C4-2B (cell line): ENCODE data around the gene PBX1.

Source experiments
- H3K27ac ChIP-seq: fragments of 450-650 bp; 2 replicates; pipeline ENCODE4 v1.5.1; 2017
- ZFX ChIP-seq: fragments of 450-650 bp; IDR thresholded peaks from 2 replicates; pipeline ENCODE4 v1.6.1; 2017
- TF ChIP-seq, protein P1 (sequence below): fragments of 450-650 bp; conservative IDR thresholded peaks from 2 replicates; pipeline ENCODE4 v1.5.1; 2017; ENCODE audit warnings: mild to moderate bottlenecking

The PBX1 gene

DNA sequence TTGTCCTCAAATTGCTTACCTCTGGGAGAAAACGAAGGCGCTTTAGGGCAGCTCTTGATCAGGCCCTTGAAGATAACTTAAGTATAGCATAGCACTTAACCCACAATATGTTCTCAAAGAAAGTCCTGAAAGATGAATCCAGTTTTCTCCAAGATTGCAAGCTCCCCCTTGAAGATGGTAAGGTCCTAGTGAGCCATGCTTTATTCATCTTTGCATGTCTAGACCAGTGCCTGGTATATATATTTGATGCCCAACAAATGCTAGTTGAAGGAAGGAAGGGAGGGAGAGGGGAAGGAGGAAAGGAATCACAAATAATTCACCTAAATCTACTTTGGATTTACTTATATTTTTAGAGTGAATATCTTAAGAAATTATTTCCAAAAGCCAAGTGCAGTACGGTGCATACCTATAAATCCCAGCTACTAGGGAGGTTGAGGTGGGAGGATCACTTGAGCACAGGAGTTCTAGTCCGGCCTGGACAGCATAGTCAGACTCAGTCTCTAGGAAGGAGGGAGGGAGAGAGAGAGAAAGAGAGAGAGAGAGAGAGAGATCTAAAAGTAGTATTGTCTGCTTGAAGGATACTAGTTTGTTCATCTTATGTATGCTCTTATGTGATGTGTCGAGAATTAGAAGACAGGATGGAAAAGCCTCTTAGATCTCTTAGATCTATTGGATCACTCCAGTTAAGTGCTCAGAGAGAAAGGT, 25.0 kb downstream of the PBX1 start:
- H3K27ac ChIP-seq, result no peak overlapping the region
- TF ChIP-seq ZFX, result no peak
- TF ChIP-seq, protein P1, sequence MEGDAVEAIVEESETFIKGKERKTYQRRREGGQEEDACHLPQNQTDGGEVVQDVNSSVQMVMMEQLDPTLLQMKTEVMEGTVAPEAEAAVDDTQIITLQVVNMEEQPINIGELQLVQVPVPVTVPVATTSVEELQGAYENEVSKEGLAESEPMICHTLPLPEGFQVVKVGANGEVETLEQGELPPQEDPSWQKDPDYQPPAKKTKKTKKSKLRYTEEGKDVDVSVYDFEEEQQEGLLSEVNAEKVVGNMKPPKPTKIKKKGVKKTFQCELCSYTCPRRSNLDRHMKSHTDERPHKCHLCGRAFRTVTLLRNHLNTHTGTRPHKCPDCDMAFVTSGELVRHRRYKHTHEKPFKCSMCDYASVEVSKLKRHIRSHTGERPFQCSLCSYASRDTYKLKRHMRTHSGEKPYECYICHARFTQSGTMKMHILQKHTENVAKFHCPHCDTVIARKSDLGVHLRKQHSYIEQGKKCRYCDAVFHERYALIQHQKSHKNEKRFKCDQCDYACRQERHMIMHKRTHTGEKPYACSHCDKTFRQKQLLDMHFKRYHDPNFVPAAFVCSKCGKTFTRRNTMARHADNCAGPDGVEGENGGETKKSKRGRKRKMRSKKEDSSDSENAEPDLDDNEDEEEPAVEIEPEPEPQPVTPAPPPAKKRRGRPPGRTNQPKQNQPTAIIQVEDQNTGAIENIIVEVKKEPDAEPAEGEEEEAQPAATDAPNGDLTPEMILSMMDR, result no peak

DNA sequence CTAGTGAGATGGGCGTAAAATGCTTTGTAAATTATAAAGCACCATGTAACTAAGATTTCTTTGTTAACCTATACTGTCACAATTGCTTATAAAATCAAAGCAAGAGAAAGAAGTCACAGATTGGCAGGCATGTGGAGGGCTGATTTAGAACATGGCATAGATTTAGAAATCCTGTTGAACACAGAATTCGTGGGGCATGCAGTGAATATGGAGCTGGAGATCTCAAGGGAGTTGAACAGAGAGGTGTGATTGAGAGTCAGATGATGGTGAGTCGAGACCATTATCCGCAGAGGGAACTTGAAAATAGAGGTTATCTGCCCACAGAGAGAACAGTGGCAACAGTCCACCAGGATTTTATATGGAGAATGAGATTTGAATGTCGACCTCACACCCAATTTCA, 27.6 kb downstream of the PBX1 start:
- TF ChIP-seq, protein P1, result no peak
- no peak for TF ChIP-seq ZFX
- no peak overlapping the region for H3K27ac ChIP-seq

DNA sequence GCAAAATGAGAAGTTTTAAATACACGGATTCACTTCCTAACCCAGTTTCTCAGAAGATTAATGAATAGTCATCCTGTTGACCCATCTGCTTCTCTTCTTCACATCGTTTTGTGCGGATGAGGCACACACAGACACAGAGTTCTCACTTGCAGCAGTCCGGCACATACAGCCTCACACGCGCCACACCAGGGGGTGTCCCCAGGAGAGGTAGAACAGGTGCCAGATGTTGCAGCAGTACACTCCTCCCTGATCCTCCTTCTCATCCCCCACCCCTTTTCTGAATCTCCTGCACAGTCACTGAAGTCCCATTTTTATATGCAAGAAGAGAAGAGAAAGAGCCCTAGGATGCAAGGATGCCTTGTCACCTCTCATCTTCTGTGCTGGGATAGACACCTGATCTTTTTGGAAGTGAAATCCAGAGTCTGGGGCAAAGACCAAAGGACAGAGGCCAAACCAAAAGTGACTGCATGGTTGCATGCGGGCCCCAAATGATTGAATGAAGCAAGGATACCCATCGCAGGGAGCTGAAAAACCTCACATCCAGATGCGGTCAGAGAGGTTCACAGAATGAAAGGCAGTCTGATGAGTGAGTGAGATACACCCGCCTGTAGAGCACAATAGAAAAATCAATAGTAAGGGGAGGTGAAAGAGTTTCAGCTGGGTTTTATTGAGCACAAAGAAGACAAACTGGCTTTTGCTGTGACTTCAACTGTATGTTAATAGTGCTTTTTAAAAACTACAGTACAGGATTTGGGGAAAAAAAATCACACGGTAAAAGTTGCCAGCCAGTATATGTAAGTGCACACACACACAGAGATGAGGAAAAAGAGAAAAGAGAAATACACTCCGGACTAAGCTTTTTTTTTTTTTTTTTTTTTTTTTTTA, 28.9 kb downstream of the PBX1 start:
- TF ChIP-seq, protein P1, result no peak
- TF ChIP-seq ZFX, result no peak

DNA sequence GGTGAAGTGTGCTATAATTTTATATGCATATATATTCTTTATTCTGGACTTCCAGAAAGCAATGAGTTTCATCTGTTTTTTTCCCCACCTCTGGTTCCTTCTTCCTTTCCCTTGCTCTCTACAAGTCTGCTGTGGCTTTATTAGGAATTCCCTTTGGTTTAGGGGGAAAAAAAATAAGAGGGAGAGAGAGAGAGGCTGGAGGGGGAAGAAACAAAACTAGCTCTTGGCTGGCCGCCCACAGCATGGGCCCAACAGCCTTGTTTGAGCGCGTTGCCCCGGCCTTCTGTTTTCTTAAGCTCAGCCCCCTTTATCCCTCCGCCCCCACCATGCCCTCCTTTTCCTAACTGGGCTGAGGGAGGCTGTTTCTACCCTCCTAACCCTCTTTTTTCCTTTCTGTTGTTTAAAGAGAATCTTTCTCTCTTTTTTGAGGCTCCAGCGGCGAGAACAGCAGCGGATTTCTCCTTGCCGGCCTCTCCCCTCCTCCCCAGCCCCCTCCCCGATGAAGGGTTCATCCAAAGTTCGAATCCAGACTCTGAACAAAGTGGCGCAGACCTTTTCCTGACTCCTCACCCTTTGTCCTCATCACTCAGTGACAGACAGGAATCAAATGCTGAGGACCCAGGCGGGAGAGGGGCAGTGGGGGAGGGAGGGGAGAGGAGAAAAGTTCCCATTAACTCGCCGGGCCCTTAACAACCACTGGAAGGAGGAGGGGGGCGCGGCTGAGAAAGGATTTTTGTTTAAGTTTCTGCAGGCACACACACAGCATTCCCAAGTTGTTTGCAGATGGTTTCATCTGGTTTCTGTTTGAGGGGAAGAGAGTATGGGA, 29.7 kb downstream of the PBX1 start:
- TF ChIP-seq ZFX, result no peak
- TF ChIP-seq, protein P1, result no peak
- no peak overlapping the region for H3K27ac ChIP-seq

More for the DNA sequence above, 28.9 kb downstream of the PBX1 start:
- no peak overlapping the region for H3K27ac ChIP-seq

DNA sequence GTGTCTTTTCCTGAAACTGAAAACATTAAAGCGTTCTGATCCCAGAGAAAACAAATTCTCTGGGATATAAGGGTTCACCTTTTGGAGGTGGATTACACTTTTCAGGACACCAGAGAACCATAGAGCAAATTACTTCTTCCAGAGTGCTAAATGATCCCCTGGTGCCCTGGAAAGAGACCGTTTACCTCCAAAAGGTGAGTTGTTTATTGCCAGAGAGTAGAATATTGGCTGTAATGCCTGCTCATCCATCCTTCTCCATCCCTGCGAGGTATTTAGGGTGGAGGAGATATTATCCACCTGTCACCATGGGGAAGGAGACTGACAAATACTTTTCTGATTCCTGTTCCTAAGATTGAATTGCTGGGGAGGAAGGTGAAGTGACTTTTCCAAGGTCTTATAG, 30.4 kb downstream of the PBX1 start:
- TF ChIP-seq ZFX, result no peak
- TF ChIP-seq, protein P1, result no peak
- H3K27ac ChIP-seq, result no peak overlapping the region

DNA sequence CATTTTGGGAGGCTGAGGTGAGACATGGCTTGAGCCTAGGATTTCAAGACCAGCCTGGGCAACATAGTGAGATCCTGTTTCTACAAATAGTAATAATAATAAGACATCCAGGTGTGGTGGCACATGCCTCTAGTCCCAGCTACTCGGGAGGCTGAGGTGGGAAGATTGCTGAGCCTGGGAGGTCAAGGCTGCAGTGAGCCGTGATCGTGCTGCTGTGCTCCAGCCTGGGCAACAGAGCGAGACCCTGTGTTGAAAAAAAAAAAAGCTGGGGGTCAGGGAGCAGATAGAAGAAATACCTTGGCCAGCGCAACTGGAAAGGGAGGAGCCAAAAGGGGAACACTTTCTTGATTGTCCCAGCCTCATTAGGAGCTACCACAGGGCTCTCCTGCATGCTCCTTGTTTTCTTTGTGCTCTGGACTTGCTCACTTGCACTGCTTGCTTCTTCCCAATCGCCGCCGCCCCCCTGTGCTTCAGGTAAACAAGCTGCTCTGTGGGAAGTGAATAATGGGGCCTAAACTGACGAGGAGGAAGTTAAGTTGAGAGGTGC, 31.1 kb downstream of the PBX1 start:
- no peak overlapping the region for H3K27ac ChIP-seq
- TF ChIP-seq ZFX, result no peak
- TF ChIP-seq, protein P1, result no peak
